Neural progenitor cell (in vitro differentiated cells): ENCODE measurements around the gene HSPA9.
A peak's percentile ranks its signal among the peaks of the same experiment; 100 is the strongest.

Source experiments
- CTCF ChIP-seq: fragments of 200-600 bp; sonication (generic); IDR thresholded peaks from 2 replicates; pipeline ENCODE4 v1.5.1; 2017; ENCODE audit warnings: antibody characterized with exemption, mild to moderate bottlenecking
- EZH2 ChIP-seq: fragments of 200-600 bp; sonication (generic); IDR thresholded peaks from 2 replicates; pipeline ENCODE4 v1.6.1; 2017; ENCODE audit warnings: antibody characterized with exemption, mild to moderate bottlenecking, moderate library complexity

GRCh38 chr5:138610918-138611677 is 35.9 kb upstream of the HSPA9 start:
- TF ChIP-seq CTCF (peak; percentile 43), EZH2 (no peak)
